Stimulated activated effector memory CD8-positive, alpha-beta T cell treated with anti-CD3 and anti-CD28 coated beads, Interleukin-12 subunit alpha, Interleukin-12 subunit beta, amount 100 ng/mL, for 72 hours (primary cell): ENCODE results near the gene NACC2.

Experiments
- ATAC-seq: fragments of 150-1000 bp; cut with Tn5 transposase; 2 replicates; pipeline ENCODE4 v1.10.0; 2021
- DNase-seq, 2 donors: peaks; one replicate each; pipeline ENCODE4 v3.0.0; 2021 to 2022; ENCODE audit warnings: low spot score in 2 of 2
- H3K27ac Mint-ChIP-seq: one replicate; pipeline ENCODE4 v1.8.0; 2022; ENCODE audit warnings: mild to moderate bottlenecking, mixed read lengths
- H3K36me3 Mint-ChIP-seq: one replicate; pipeline ENCODE4 v1.8.0; 2022; ENCODE audit warnings: mild to moderate bottlenecking, mixed read lengths
- H3K4me1 Mint-ChIP-seq: one replicate; pipeline ENCODE4 v1.8.0; 2022; ENCODE audit warnings: mixed read lengths
- H3K4me3 Mint-ChIP-seq: one replicate; pipeline ENCODE4 v1.8.0; 2022; ENCODE audit warnings: mild to moderate bottlenecking, mixed read lengths
- H3K9me3 Mint-ChIP-seq: one replicate; pipeline ENCODE4 v1.8.0; 2022; ENCODE audit warnings: mixed read lengths

The NACC2 gene

GRCh38 chr9:136117916-136118319, 22.8 kb upstream of the NACC2 start:
- no peak for DNase-seq

GRCh38 chr9:136117291-136117915, 22.3 kb upstream of the NACC2 start:
- peak; percentile 9 for ATAC-seq
- peaks cover 14% of the 10 kb centered on the region for H3K36me3 Mint-ChIP-seq
- peak in 1 of 2 donors; percentile 77 for DNase-seq
- H3K4me3 Mint-ChIP-seq: peak overlapping the region; percentile 69
- peak overlapping the region; percentile 81 for H3K27ac Mint-ChIP-seq
- peaks cover 12% of the 10 kb centered on the region for H3K4me1 Mint-ChIP-seq
- no peaks in the 10 kb centered on the region for H3K9me3 Mint-ChIP-seq

More at GRCh38 chr9:136117916-136118319, 22.8 kb upstream of the NACC2 start:
- peak; percentile 0 for ATAC-seq
- H3K27ac Mint-ChIP-seq: peak overlapping the region; percentile 81
- H3K36me3 Mint-ChIP-seq: peaks cover 13% of the 10 kb centered on the region
- peaks cover 16% of the 10 kb centered on the region for H3K4me1 Mint-ChIP-seq
- H3K4me3 Mint-ChIP-seq: peak overlapping the region; percentile 69
- H3K9me3 Mint-ChIP-seq: no peaks in the 10 kb centered on the region

- H3K36me3 Mint-ChIP-seq: peaks cover 23% of the 10 kb centered on the region
- H3K9me3 Mint-ChIP-seq: no peaks in the 10 kb centered on the region
- H3K4me3 Mint-ChIP-seq: peak overlapping the region; percentile 69
- H3K27ac Mint-ChIP-seq: no peak overlapping the region
- ATAC-seq (no peak), DNase-seq (no peak)
- H3K4me1 Mint-ChIP-seq: peaks cover 21% of the 10 kb centered on the region
These were observed 21.4 kb upstream of the NACC2 start for GRCh38 chr9:136116360-136117098.

- Mint-ChIP-seq H3K36me3 (peaks cover 27% of the 10 kb centered on the region), H3K9me3 (no peaks in the 10 kb centered on the region), H3K4me3 (peak overlapping the region; percentile 69), H3K4me1 (peaks cover 26% of the 10 kb centered on the region), H3K27ac (no peak overlapping the region)
- ATAC-seq: no peak
- no peak for DNase-seq
These were observed 20.7 kb upstream of the NACC2 start for GRCh38 chr9:136115641-136116359.

GRCh38 chr9:136115206-136115605, 20.1 kb upstream of the NACC2 start:
- no peaks in the 10 kb centered on the region for H3K9me3 Mint-ChIP-seq
- peaks cover 27% of the 10 kb centered on the region for H3K36me3 Mint-ChIP-seq
- no peak for ATAC-seq
- H3K4me3 Mint-ChIP-seq: no peak overlapping the region
- peak overlapping the region; percentile 52 for H3K27ac Mint-ChIP-seq
- peaks cover 32% of the 10 kb centered on the region for H3K4me1 Mint-ChIP-seq
- no peak for DNase-seq

GRCh38 chr9:136114610-136115009, 19.5 kb upstream of the NACC2 start:
- Mint-ChIP-seq H3K27ac (peak overlapping the region; percentile 52), H3K4me3 (no peak overlapping the region), H3K4me1 (peaks cover 36% of the 10 kb centered on the region), H3K36me3 (peaks cover 27% of the 10 kb centered on the region), H3K9me3 (no peaks in the 10 kb centered on the region)
- DNase-seq (no peak), ATAC-seq (no peak)

GRCh38 chr9:136112541-136112940, 17.5 kb upstream of the NACC2 start:
- H3K27ac Mint-ChIP-seq: peak overlapping the region; percentile 92
- H3K36me3 Mint-ChIP-seq: peaks cover 27% of the 10 kb centered on the region
- H3K9me3 Mint-ChIP-seq: no peaks in the 10 kb centered on the region
- peak overlapping the region; percentile 87 for H3K4me3 Mint-ChIP-seq
- peaks cover 40% of the 10 kb centered on the region for H3K4me1 Mint-ChIP-seq
- ATAC-seq: no peak
- DNase-seq: no peak

GRCh38 chr9:136111910-136112309, 16.8 kb upstream of the NACC2 start:
- peak overlapping the region; percentile 92 for H3K27ac Mint-ChIP-seq
- H3K9me3 Mint-ChIP-seq: no peaks in the 10 kb centered on the region
- H3K4me3 Mint-ChIP-seq: peak overlapping the region; percentile 87
- peaks cover 47% of the 10 kb centered on the region for H3K4me1 Mint-ChIP-seq
- peaks cover 27% of the 10 kb centered on the region for H3K36me3 Mint-ChIP-seq
- DNase-seq (no peak), ATAC-seq (no peak)

GRCh38 chr9:136111190-136111589, 16.1 kb upstream of the NACC2 start:
- no peak for DNase-seq
- Mint-ChIP-seq H3K4me1 (peaks cover 54% of the 10 kb centered on the region), H3K4me3 (peak overlapping the region; percentile 87), H3K27ac (peak overlapping the region; percentile 92), H3K9me3 (no peaks in the 10 kb centered on the region), H3K36me3 (peaks cover 28% of the 10 kb centered on the region)
- no peak for ATAC-seq

GRCh38 chr9:136110082-136111061, 15.3 kb upstream of the NACC2 start:
- Mint-ChIP-seq H3K9me3 (no peaks in the 10 kb centered on the region), H3K4me3 (peak overlapping the region; percentile 87), H3K27ac (peak overlapping the region; percentile 92), H3K36me3 (peaks cover 34% of the 10 kb centered on the region), H3K4me1 (peaks cover 62% of the 10 kb centered on the region)
- ATAC-seq (peak; percentile 22), DNase-seq (peak in 1 of 2 donors; percentile 70)

GRCh38 chr9:136109351-136110081, 14.4 kb upstream of the NACC2 start:
- H3K36me3 Mint-ChIP-seq: peaks cover 26% of the 10 kb centered on the region
- H3K27ac Mint-ChIP-seq: peak overlapping the region; percentile 92
- H3K4me1 Mint-ChIP-seq: peaks cover 66% of the 10 kb centered on the region
- DNase-seq (peak; percentile 92 to 94), ATAC-seq (peak; percentile 92)
- peak overlapping the region; percentile 87 for H3K4me3 Mint-ChIP-seq
- H3K9me3 Mint-ChIP-seq: no peaks in the 10 kb centered on the region

GRCh38 chr9:136108648-136109266, 13.7 kb upstream of the NACC2 start:
- no peak for DNase-seq
- Mint-ChIP-seq H3K36me3 (peaks cover 26% of the 10 kb centered on the region), H3K4me3 (peak overlapping the region; percentile 87), H3K27ac (peak overlapping the region; percentile 92), H3K4me1 (peaks cover 63% of the 10 kb centered on the region), H3K9me3 (no peaks in the 10 kb centered on the region)
- ATAC-seq: no peak

GRCh38 chr9:136107953-136108647, 13.0 kb upstream of the NACC2 start:
- DNase-seq (no peak), ATAC-seq (no peak)
- Mint-ChIP-seq H3K4me1 (peaks cover 56% of the 10 kb centered on the region), H3K27ac (peak overlapping the region; percentile 96), H3K9me3 (no peaks in the 10 kb centered on the region), H3K36me3 (peaks cover 21% of the 10 kb centered on the region), H3K4me3 (peak overlapping the region; percentile 87)
